Peyer's patch (tissue), 4 donors: ENCODE measurements around the gene RPL3.

Source experiments
- POLR2A ChIP-seq, 2 donors: fragments of 450-650 bp; IDR thresholded peaks; one replicate each; pipeline ENCODE4 v1.5.1; 2017; ENCODE audit warnings: antibody characterized with exemption in 2 of 2, mild to moderate bottlenecking in 2 of 2, moderate library complexity in 2 of 2
- TF ChIP-seq, protein P1 (sequence below), 6 experiments: fragments of 450-650 bp in 4 of 6; fragments of 200-600 bp in 2 of 6; sonication (generic) in 1 of 6; IDR thresholded peaks; one replicate each; pipeline ENCODE4 v1.5.1; 2017 to 2019; ENCODE audit warnings: antibody characterized with exemption in 6 of 6, mild to moderate bottlenecking in 3 of 6, moderate library complexity in 1 of 6

DNA sequence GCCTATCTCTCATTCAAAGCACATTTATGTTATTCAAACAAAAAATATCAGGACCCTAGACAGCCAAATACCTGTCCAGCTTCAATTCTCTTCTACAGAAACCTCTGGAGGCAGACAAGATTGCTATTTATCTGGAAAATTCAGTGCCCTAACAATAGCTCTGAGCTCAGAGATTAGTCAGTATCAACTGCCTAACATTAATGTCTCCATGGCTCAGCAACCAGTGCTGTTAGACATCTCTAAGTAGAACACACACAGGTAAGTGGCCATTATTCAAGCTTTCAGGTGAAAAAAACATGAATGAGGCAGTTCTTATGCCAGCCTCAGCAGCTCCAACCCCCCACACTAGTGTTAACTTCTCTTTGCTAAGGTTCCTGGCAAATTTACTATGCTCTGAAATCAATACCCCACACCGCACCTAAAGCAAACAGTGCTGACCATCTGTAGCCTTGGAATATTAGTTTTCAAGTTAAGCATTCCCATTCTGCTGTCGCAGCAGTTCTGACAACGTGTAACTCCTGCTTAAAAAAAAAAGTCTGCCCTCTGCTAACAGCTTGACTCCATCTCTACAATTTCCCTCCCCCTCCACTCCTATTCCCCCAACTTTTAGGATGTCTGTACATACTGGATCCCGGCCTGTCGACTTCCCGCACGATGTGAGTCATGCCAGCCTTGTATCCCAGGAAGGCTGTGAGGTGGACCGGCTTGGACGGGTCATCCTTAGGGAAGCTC, 1.5 kb downstream of the RPL3 start:
- TF ChIP-seq, protein P1, sequence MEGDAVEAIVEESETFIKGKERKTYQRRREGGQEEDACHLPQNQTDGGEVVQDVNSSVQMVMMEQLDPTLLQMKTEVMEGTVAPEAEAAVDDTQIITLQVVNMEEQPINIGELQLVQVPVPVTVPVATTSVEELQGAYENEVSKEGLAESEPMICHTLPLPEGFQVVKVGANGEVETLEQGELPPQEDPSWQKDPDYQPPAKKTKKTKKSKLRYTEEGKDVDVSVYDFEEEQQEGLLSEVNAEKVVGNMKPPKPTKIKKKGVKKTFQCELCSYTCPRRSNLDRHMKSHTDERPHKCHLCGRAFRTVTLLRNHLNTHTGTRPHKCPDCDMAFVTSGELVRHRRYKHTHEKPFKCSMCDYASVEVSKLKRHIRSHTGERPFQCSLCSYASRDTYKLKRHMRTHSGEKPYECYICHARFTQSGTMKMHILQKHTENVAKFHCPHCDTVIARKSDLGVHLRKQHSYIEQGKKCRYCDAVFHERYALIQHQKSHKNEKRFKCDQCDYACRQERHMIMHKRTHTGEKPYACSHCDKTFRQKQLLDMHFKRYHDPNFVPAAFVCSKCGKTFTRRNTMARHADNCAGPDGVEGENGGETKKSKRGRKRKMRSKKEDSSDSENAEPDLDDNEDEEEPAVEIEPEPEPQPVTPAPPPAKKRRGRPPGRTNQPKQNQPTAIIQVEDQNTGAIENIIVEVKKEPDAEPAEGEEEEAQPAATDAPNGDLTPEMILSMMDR (IDR thresholded peaks at IDR 0.05) = no peak
- no peak for TF ChIP-seq POLR2A (IDR thresholded peaks at IDR 0.05)
